Stimulated activated CD4-positive, alpha-beta T cell treated with anti-CD3 and anti-CD28 coated beads, Interleukin-4, amount 100 ng/mL, for 48 hours (primary cell): Measurements from ENCODE around the gene ATXN7L2.

Experiments
- DNase-seq, 2 donors: peaks; one replicate each; pipeline ENCODE4 v3.0.0-alpha.2; 2020; ENCODE audit warnings: low read depth in 2 of 2

Gene ATXN7L2

DNA sequence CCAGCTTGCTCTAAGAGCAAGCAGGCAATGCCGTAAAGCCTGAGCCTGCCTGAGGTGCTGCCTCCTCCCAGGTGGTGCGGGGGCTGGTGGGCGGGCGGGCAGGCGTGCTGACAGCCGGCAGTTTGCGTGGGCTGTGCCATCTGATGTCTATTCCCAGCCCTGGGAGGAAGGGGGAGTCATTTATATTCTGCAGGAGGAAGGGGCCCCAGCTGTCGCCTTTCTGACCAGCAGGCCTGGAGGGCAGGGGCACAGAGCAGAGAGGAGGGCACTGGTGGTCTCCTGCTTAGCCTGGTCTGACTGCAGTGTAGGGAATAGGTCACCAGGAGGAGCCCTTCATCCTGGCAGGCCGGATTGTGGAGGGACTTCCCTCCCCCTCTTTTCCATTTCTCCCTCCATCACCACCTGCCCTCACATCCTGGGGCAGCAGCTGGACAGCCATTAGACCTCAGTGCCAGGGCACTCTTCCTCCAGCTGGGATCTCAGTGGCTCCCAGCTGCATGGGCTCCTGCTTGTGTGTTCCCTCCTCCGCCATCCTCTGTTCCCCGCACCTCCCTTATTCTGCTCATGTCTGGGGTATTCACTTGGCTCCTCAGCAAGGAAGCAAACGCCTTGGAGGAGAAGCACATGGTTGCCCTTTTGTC lies 14.6 kb downstream of the ATXN7L2 start:
- no peak for DNase-seq

- no peak for DNase-seq
Observed at GRCh38 chr1:109499081-109499480, 15.4 kb downstream of the ATXN7L2 start.

DNA sequence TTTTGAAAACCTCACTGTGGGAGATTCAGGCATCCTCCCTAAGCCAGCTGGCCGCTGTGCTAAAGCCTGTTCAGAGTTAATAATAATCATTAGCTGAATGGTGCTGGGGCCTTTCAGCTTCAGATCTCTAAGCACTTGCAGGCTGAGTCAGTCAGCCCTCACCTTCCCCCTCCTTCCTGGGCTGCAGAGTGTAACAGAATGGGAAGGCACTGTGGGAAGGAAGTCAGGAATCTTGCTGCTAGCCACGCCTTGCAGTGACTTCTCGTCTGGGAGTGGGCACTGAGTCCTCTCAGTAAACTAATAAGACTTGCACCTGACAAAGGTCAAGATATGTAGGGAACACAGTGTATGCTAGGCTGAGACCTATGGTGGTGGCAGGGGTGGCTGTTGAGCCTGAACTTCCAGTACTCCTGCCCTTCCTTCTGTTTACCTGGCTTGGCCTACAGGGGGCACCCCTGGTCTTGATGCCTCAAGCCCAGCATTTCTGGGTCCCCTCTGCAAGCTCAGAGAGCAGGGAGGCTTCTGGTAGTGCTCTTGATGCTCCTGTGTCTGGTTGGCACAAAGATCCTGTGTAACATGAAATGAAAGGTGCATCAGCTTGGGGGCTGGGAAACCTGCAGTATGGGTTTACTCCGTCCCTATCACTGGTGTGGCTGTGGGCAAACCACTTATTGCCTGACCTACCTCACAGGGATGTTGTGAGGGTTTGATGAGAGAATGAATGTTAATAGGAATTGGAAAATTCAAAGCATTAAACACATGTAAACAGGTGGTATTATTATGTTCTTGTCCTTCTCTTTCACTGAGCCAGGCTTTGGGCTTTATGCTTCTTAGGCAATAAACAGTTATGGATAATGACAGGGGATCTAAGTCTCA lies 16.2 kb downstream of the ATXN7L2 start:
- DNase-seq = peak in 1 of 2 donors; percentile 57

- DNase-seq = no peak
Observed at GRCh38 chr1:109500941-109501381, 17.3 kb downstream of the ATXN7L2 start.

DNA sequence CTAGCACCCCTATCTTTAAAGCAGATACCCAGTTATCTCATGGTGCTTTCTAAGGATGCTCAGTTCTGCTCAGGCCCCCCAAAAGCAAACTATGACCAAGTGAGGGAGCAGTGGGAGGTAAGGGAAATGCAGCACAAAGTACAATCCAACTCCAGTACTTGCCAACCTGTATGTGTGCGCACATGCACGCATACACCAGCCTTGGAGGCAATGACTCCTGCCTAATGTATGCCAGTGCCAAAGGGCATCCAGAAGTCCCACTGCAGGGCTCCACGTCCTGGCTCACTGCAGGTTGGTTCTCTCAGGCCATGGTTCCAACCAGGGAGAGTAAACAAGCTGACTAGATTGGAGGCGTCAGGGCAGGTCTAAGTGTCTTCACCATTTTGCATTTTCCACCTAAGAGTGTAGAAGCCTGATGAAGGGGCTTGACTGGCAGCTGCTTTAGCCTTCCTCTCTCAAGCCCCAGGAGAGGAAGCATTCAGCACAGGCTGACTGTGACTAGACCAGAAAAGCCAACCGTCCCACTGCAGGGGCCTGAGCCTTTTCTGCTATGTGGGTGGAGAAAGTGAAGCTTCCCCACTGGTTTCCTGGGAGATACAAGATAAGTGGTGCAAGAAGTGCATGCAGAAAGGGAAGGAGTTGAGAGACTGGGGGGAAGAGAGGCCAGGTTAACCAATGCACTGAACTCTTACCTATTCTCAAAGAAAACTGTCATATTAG lies 18.1 kb downstream of the ATXN7L2 start:
- no peak for DNase-seq

GRCh38 chr1:109502364-109502851 lies 18.7 kb downstream of the ATXN7L2 start:
- no peak for DNase-seq

DNA sequence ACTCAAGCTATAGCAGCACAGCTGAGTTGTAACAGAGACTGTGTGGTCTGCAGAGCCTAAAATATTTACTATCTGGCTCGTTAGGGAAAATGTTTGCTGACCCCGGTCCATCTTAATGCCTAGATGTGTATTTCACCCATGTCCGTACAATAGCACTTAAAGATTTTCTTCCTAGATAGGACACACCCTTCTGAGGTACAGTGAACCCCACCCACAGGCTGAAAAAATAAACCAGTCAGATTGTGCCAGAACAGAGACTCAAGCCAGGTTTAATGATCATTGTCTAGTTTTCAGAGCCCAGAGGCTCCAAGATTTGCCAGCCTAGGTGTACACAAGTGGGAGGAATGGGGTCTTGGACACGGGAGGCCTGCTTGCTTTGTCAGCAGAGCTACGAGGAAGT lies 20.2 kb downstream of the ATXN7L2 start:
- DNase-seq = no peak

- no peak for DNase-seq
Observed at GRCh38 chr1:109504974-109505373, 21.3 kb downstream of the ATXN7L2 start.

- no peak for DNase-seq
Observed at GRCh38 chr1:109508001-109508872, 24.5 kb downstream of the ATXN7L2 start.

- DNase-seq = no peak
Observed at GRCh38 chr1:109508873-109509175, 25.1 kb downstream of the ATXN7L2 start.

GRCh38 chr1:109509176-109510134 lies 25.8 kb downstream of the ATXN7L2 start, which contains the start of gene AMIGO1:
Gene AMIGO1 (minus strand): TSS chr1:109509727. CDS start chr1:109508912, 815 bp downstream.
- DNase-seq = peak; percentile 45 to 63

DNA sequence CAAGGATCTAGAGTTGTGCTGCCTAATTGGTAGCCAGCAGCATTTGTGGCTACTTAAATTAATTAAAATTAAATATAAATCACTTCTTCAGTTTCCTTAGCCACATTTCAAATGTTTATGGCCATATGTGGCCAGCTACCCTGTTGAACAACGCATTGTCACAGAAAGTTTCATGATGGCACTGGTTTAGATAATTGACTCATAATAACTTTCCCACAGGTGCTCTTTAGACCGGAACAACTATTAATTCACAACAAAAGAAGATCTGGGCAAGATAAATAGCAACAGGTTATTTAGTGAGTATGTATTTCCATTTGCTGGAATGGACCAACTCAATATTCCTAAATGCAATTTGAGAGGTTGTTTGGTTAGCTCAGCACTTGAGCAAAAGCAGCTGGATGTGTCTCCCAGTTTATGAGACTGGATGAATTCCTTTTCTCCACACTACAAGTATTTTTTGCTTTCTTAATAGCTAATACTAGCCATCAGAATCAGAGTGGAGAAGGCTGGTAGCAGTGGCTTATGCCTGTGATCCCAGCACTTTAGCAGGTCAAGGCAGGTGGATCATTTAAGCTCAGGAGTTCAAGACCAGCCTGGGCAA lies 29.5 kb downstream of the ATXN7L2 start:
- DNase-seq = no peak

DNA sequence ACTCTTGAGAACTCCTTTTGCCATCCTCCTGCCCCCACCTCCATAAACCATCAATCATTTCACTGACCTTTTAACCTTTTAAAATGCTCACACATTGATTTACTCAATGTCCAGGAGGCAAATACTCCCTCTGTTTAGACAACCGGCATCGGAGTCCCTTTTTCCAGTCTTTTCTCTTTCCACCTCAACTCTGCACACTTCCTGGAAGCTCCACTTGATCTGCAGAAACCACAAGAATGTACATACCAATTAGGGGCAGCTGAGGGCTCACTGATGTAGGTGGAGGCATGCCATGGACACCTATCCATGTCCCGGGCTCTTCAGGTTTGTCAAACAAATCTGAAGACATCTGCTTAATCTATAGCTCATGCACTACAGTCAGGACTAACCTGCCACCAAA lies 31.1 kb downstream of the ATXN7L2 start:
- DNase-seq = no peak

DNA sequence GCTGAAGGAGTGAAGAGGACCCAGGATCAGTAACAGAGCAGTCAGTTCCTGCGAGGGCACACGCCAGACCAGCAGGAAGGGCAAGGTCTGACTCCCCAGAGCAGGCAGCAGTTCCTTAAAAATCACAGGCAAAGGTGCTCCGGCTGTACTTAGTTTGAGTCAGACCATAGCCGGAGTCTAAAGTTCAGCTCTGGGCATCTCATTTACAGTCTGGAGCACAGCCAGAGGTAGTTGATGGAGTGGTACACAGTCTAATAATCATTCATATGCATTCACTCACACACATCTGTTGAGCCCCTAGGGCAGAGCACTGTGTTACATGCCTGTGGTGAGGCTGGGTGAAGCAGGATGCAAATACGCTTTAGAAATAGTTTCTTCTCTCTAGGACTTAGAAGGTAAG lies 33.2 kb downstream of the ATXN7L2 start:
- DNase-seq = no peak

DNA sequence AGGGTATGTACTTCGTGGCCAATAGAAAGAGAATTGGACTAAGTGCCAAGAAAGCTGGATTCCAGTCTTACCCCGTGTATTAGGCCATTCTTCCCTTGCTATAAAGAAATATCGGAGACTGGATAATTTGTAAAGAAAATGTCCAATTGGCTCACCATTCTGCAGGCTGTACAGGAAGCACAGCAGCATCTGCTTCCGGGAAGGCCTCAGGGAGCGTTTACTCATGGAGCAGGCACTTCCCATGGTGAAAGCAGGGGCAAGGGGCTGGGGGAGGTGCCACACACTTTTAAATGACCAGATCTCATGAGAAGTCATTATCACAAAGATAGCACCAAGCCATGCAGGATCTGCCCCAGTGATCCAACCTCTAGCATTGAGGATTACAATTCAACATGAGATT lies 33.6 kb downstream of the ATXN7L2 start:
- no peak for DNase-seq

GRCh38 chr1:109521002-109521951 lies 37.6 kb downstream of the ATXN7L2 start:
- DNase-seq = no peak

DNA sequence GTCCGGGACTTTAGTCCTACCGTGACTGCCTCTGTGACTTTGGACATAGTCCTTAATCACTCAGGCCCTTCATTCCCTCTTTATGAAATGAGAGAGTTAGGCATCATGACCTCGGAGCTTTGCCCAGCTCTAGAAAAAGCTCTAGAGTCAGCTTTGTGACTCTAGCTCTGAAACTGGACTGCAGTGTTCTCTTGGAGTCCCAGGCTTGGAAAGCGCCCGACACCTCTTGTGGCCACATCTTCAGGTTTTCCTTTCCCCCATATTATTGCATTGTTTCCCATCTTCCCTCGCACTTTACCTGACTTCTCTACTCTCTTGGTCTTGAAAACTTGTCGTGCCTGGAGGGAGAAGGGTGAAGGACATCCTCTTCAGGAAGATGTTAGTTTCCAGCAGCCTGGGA lies 38.3 kb downstream of the ATXN7L2 start:
- DNase-seq = no peak

- no peak for DNase-seq
Observed at GRCh38 chr1:109523706-109524105, 40.0 kb downstream of the ATXN7L2 start.
